Measurements from ENCODE around the gene SLC46A2. TPM values are rescaled to one million over a fixed set of nuclear protein-coding genes. Genes with fewer than 3 reads are reported as not detected.

The SLC46A2 gene
- total RNA-seq = 0.44 TPM

- peak; percentile 64 for ATAC-seq
Observed at GRCh38 chr9:112890106-112891081, at the start of gene SLC46A2. SLC46A2 (minus strand) TSS chr9:112890876; CDS start chr9:112890681, 195 bp downstream.

- peak; percentile 78 for ATAC-seq
Observed at GRCh38 chr9:112939418-112939817, 48.7 kb upstream of the SLC46A2 start.

- no peak for ATAC-seq
Observed at GRCh38 chr9:112933696-112934095, 43.0 kb upstream of the SLC46A2 start.

- ATAC-seq = no peak
Observed at GRCh38 chr9:112925058-112925641, 34.5 kb upstream of the SLC46A2 start.

GRCh38 chr9:112921549-112921948 lies 30.9 kb upstream of the SLC46A2 start:
- peak; percentile 52 for ATAC-seq

GRCh38 chr9:112917987-112918362 lies 27.3 kb upstream of the SLC46A2 start:
- no peak for ATAC-seq

- ATAC-seq = peak; percentile 38
Observed at GRCh38 chr9:112917047-112917986, 26.6 kb upstream of the SLC46A2 start.

- ATAC-seq = no peak
Observed at GRCh38 chr9:112914524-112914923, 23.8 kb upstream of the SLC46A2 start.

GRCh38 chr9:112913326-112913725 lies 22.6 kb upstream of the SLC46A2 start:
- ATAC-seq = no peak

- no peak for ATAC-seq
Observed at GRCh38 chr9:112912636-112913035, 22.0 kb upstream of the SLC46A2 start.

GRCh38 chr9:112911736-112912135 lies 21.1 kb upstream of the SLC46A2 start:
- ATAC-seq = no peak

- no peak for ATAC-seq
Observed at GRCh38 chr9:112905084-112905483, 14.4 kb upstream of the SLC46A2 start.

GRCh38 chr9:112900901-112901300 lies 10.2 kb upstream of the SLC46A2 start:
- ATAC-seq = no peak

GRCh38 chr9:112900488-112900887 lies 9.8 kb upstream of the SLC46A2 start:
- no peak for ATAC-seq

- ATAC-seq = no peak
Observed at GRCh38 chr9:112898872-112899311, 8.2 kb upstream of the SLC46A2 start.

GRCh38 chr9:112896131-112896530 lies 5.5 kb upstream of the SLC46A2 start:
- ATAC-seq = no peak

GRCh38 chr9:112894699-112895098 lies 4.0 kb upstream of the SLC46A2 start:
- ATAC-seq = no peak

- ATAC-seq = no peak
Observed at GRCh38 chr9:112894041-112894440, 3.4 kb upstream of the SLC46A2 start.

- no peak for ATAC-seq
Observed at GRCh38 chr9:112892981-112893380, 2.3 kb upstream of the SLC46A2 start.

- no peak for ATAC-seq
Observed at GRCh38 chr9:112891521-112891920, 845 bp upstream of the SLC46A2 start.

- no peak for ATAC-seq
Observed at GRCh38 chr9:112887381-112887780, 3.3 kb downstream of the SLC46A2 start.

- ATAC-seq = peak; percentile 27
Observed at GRCh38 chr9:112886351-112886750, 4.3 kb downstream of the SLC46A2 start.

- no peak for ATAC-seq
Observed at GRCh38 chr9:112885324-112885723, 5.4 kb downstream of the SLC46A2 start.
